CD14-positive monocyte (primary cell): ENCODE measurements around the gene EXOC3L4. TPM values are rescaled to one million over a fixed set of nuclear protein-coding genes. Genes with fewer than 3 reads are reported as not detected.

Source experiments
- DNase-seq, 3 donors: peaks; one replicate each; pipeline ENCODE4 v3.0.0-alpha.2; 2011 to 2022
- H2AFZ ChIP-seq: 2 replicates; pipeline ENCODE4 v1.6.0; 2012; ENCODE audit warnings: mild to moderate bottlenecking, low read depth, low read length, inconsistent platforms; ENCODE audit not compliant: insufficient read depth, poor library complexity, severe bottlenecking
- H3K27ac ChIP-seq, 2 donors: 1 replicate in 1 of 2; 2 replicates in 1 of 2; pipeline ENCODE4 v1.5.1; 2012 to 2013; ENCODE audit warnings: low read length in 2 of 2, control low read depth in 1 of 2, inconsistent platforms in 1 of 2, low read depth in 1 of 2, mild to moderate bottlenecking in 1 of 2
- H3K27me3 ChIP-seq, 2 donors: one replicate each; pipeline versions ENCODE4 v1.6.0 to v1.6.1; 2011 to 2013; ENCODE audit warnings: low read length in 2 of 2; ENCODE audit not compliant: control insufficient read depth in 2 of 2, insufficient read depth in 2 of 2
- H3K36me3 ChIP-seq, 2 donors: replicated peaks in 1 of 2; 1 replicate in 1 of 2; 2 replicates in 1 of 2; pipeline versions ENCODE4 v1.5.1 to v1.6.1; 2012 to 2013; ENCODE audit warnings: low read length in 2 of 2, control low read depth in 1 of 2, inconsistent platforms in 1 of 2, mild to moderate bottlenecking in 1 of 2; ENCODE audit not compliant: insufficient read depth in 2 of 2, control insufficient read depth in 1 of 2
- H3K4me1 ChIP-seq, 2 donors: 1 replicate in 1 of 2; 2 replicates in 1 of 2; pipeline versions ENCODE4 v1.5.1 to v1.6.1; 2012 to 2013; ENCODE audit warnings: low read length in 2 of 2, control low read depth in 1 of 2, inconsistent platforms in 1 of 2, mild to moderate bottlenecking in 1 of 2, moderate library complexity in 1 of 2; ENCODE audit not compliant: insufficient read depth in 2 of 2, control insufficient read depth in 1 of 2
- H3K4me2 ChIP-seq: replicated peaks from 2 replicates; pipeline ENCODE3; 2012; ENCODE audit warnings: low read length, moderate library complexity, mild to moderate bottlenecking; ENCODE audit not compliant: poor library complexity, severe bottlenecking; ENCODE audit errors: extremely low read depth
- H3K4me3 ChIP-seq, 3 experiments: fragments of 200-600 bp in 1 of 3; sonication (generic) in 1 of 3; replicated peaks in 1 of 3; 1 replicate in 2 of 3; 2 replicates in 1 of 3; pipeline ENCODE4 v1.5.1; 2011 to 2013; ENCODE audit warnings: low read length in 3 of 3, mild to moderate bottlenecking in 3 of 3, control low read depth in 2 of 3, low read depth in 2 of 3, inconsistent platforms in 1 of 3, moderate library complexity in 1 of 3
- H3K79me2 ChIP-seq: 2 replicates; pipeline ENCODE4 v1.6.0; 2012; ENCODE audit warnings: mild to moderate bottlenecking, control low read depth, inconsistent platforms, low read length, moderate library complexity; ENCODE audit not compliant: insufficient read depth
- H3K9ac ChIP-seq: 2 replicates; pipeline ENCODE4 v1.6.0; 2017; ENCODE audit warnings: low read length, mild to moderate bottlenecking; ENCODE audit not compliant: insufficient read depth, poor library complexity, severe bottlenecking
- H3K9me3 ChIP-seq, 2 donors: replicated peaks in 1 of 2; 1 replicate in 1 of 2; 2 replicates in 1 of 2; pipeline versions ENCODE4 v1.5.1 to v1.6.1; 2012 to 2013; ENCODE audit warnings: low read length in 2 of 2, control low read depth in 1 of 2; ENCODE audit not compliant: control insufficient read depth in 1 of 2, insufficient read depth in 1 of 2
- H4K20me1 ChIP-seq: 2 replicates; pipeline ENCODE4 v1.6.0; 2012; ENCODE audit warnings: mild to moderate bottlenecking, low read length, control low read depth, moderate library complexity; ENCODE audit not compliant: insufficient read depth
- H3K27ac Mint-ChIP-seq, 7 donors: one replicate each; pipeline ENCODE4 v1.8.0; 2020; ENCODE audit warnings: mild to moderate bottlenecking in 7 of 7, mixed read lengths in 7 of 7, moderate library complexity in 6 of 7, inconsistent platforms in 2 of 7
- H3K27me3 Mint-ChIP-seq, 3 donors: one replicate each; pipeline ENCODE4 v1.8.0; 2021 to 2022; ENCODE audit warnings: low read depth in 3 of 3, mild to moderate bottlenecking in 3 of 3, mixed read lengths in 3 of 3, moderate library complexity in 3 of 3, inconsistent platforms in 1 of 3
- H3K36me3 Mint-ChIP-seq, 2 donors: one replicate each; pipeline ENCODE4 v1.8.0; 2020; ENCODE audit warnings: mixed read lengths in 2 of 2, inconsistent platforms in 1 of 2, mild to moderate bottlenecking in 1 of 2
- H3K4me1 Mint-ChIP-seq: one replicate; pipeline ENCODE4 v1.8.0; 2020; ENCODE audit warnings: mild to moderate bottlenecking, mixed read lengths
- H3K4me3 Mint-ChIP-seq, 2 donors: one replicate each; pipeline ENCODE4 v1.8.0; 2020; ENCODE audit warnings: mild to moderate bottlenecking in 2 of 2, mixed read lengths in 2 of 2, moderate library complexity in 1 of 2
- H3K9me3 Mint-ChIP-seq, 7 donors: one replicate each; pipeline ENCODE4 v1.8.0; 2020 to 2022; ENCODE audit warnings: mixed read lengths in 7 of 7, mild to moderate bottlenecking in 6 of 7, moderate library complexity in 6 of 7, inconsistent platforms in 2 of 7
- CTCF ChIP-seq: fragments of 200-600 bp; IDR thresholded peaks from one replicate; pipeline ENCODE4 v1.8.0; 2022; ENCODE audit warnings: antibody characterized with exemption, mild to moderate bottlenecking
- WGBS: methylation state at CpG from one replicate; pipeline ENCODE4 v1.1.5; 2013; ENCODE audit warnings: missing lambda C conversion rate; ENCODE audit not compliant: insufficient coverage; 5-methylcytosine and 5-hydroxymethylcytosine counted together
- intact Hi-C, 2 donors: fragments of 100-400 bp; cut with micrococcal nuclease; formaldehyde crosslinking; loops; one replicate each; pipeline versions ENCODE4 v1.15.0 to v1.15.1; 2023
- polyA plus RNA-seq, 3 donors: library from polyadenylated mRNA; depleted of rRNA in 1 of 3; unstranded in 2 of 3; stranded (reverse) in 1 of 3; fragments of 300-500 nt in 2 of 3; fragments of >200 nt in 1 of 3; fragmentation: Illumina TruSeq in 2 of 3; gene quantifications; 1 replicate in 2 of 3; 2 replicates in 1 of 3; pipeline ENCODE4 v1.2.3, GENCODE V29; 2012 to 2021

The EXOC3L4 gene
- polyA plus RNA-seq, 3 donors, result 0.17 TPM; not detected in 2

- Histone ChIP-seq H3K4me3 (peak overlapping the region in 1 of 3 experiments; percentile 44), H2AFZ (no peak overlapping the region), H3K9ac (no peak overlapping the region), H3K36me3 (peaks cover 68 to 73% of the 10 kb centered on the region in 2 donors), H3K4me1 (peaks cover 42 to 58% of the 10 kb centered on the region in 2 donors), H3K27me3 (no peaks in the 10 kb centered on the region), H3K9me3 (no peaks in the 10 kb centered on the region), H3K27ac (peak overlapping the region in 1 of 2 donors; percentile 14), H3K4me2 (peak overlapping the region; percentile 34), H4K20me1 (peaks cover 88% of the 10 kb centered on the region), H3K79me2 (peaks cover 89% of the 10 kb centered on the region)
- peaks cover 36% of the 10 kb centered on the region for H3K4me1 Mint-ChIP-seq
- peaks cover 0 to 1% (median 0%) of the 10 kb centered on the region in 3 donors for H3K27me3 Mint-ChIP-seq
- 97% methylated on average over 21 of the region's 39 CpGs for WGBS
- peaks cover 63 to 78% of the 10 kb centered on the region in 2 donors for H3K36me3 Mint-ChIP-seq
- no peak overlapping the region for H3K4me3 Mint-ChIP-seq
- intact Hi-C loops, result no loop called here
- no peak for TF ChIP-seq CTCF
- DNase-seq, result no peak
- H3K27ac Mint-ChIP-seq, result no peak overlapping the region
- peaks cover 0 to 2% (median 0%) of the 10 kb centered on the region in 7 donors for H3K9me3 Mint-ChIP-seq
Observed at GRCh38 chr14:103127356-103127755, 32.8 kb downstream of the EXOC3L4 start.

- Histone ChIP-seq H3K36me3 (peaks cover 75 to 79% of the 10 kb centered on the region in 2 donors), H4K20me1 (peaks cover 94% of the 10 kb centered on the region), H3K4me2 (peak overlapping the region; percentile 34), H3K9ac (no peak overlapping the region), H3K4me3 (peak overlapping the region in 1 of 3 experiments; percentile 44), H3K27ac (peak overlapping the region; percentile 1 to 14), H3K79me2 (peaks cover 82% of the 10 kb centered on the region), H3K27me3 (no peaks in the 10 kb centered on the region), H3K9me3 (no peaks in the 10 kb centered on the region), H2AFZ (no peak overlapping the region), H3K4me1 (peaks cover 37 to 52% of the 10 kb centered on the region in 2 donors)
- Mint-ChIP-seq H3K4me1 (peaks cover 36% of the 10 kb centered on the region), H3K4me3 (peak overlapping the region in 1 of 2 donors; percentile 31), H3K27ac (peak overlapping the region in 4 of 7 donors; percentile 41 to 82 (median 70)), H3K9me3 (peaks cover 0 to 2% (median 0%) of the 10 kb centered on the region in 7 donors), H3K27me3 (peaks cover 0 to 1% (median 0%) of the 10 kb centered on the region in 3 donors), H3K36me3 (peaks cover 70 to 85% of the 10 kb centered on the region in 2 donors)
- no peak for DNase-seq
- intact Hi-C loops, result no loop called here
- no peak for TF ChIP-seq CTCF
- over 99% methylated on average over 16 of the region's 16 CpGs for WGBS
Observed at GRCh38 chr14:103127861-103128598, 33.5 kb downstream of the EXOC3L4 start.
